ENCODE results near the gene VPS54.

GRCh38 chr2:63975437-63976124 is 43.6 kb downstream of the VPS54 start:
- no peak for TF ChIP-seq POLR2A (IDR thresholded peaks at IDR 0.05)
- no peak for TF ChIP-seq CTCF (IDR thresholded peaks at IDR 0.05)
